ENCODE data around the gene XPR1.
"Not testable (repeated sequence)": the region's sequence is repeated elsewhere in the genome, so short reads cannot be mapped to it uniquely, and the experiment has no call there.

XPR1 gene

GRCh38 chr1:180644526-180645192, 12.8 kb downstream of the XPR1 start:
- DNase-seq: no peak

- DNase-seq: not testable (repeated sequence)
Measured at GRCh38 chr1:180645261-180645660, 13.4 kb downstream of the XPR1 start.

- no peak for DNase-seq
Measured at GRCh38 chr1:180646093-180646492, 14.3 kb downstream of the XPR1 start.

GRCh38 chr1:180646547-180646946, 14.7 kb downstream of the XPR1 start:
- DNase-seq: no peak

- DNase-seq: no peak
Measured at GRCh38 chr1:180652792-180653191, 21.0 kb downstream of the XPR1 start.

- no peak for DNase-seq
Measured at GRCh38 chr1:180662709-180663108, 30.9 kb downstream of the XPR1 start.

- no peak for DNase-seq
Measured at GRCh38 chr1:180670681-180671080, 38.9 kb downstream of the XPR1 start.

- no peak for DNase-seq
Measured at GRCh38 chr1:180672105-180672504, 40.3 kb downstream of the XPR1 start.

- DNase-seq: no peak
Measured at GRCh38 chr1:180672505-180672904, 40.7 kb downstream of the XPR1 start.

- no peak for DNase-seq
Measured at GRCh38 chr1:180674603-180675530, 43.0 kb downstream of the XPR1 start.

- DNase-seq: no peak
Measured at GRCh38 chr1:180675586-180675985, 43.8 kb downstream of the XPR1 start.

- no peak for DNase-seq
Measured at GRCh38 chr1:180680558-180681144, 48.8 kb downstream of the XPR1 start.

GRCh38 chr1:180683117-180683516, 51.3 kb downstream of the XPR1 start:
- DNase-seq: not testable (repeated sequence)

- DNase-seq: no peak
Measured at GRCh38 chr1:180691322-180691913, 59.6 kb downstream of the XPR1 start.

GRCh38 chr1:180693564-180694244, 61.9 kb downstream of the XPR1 start:
- DNase-seq: no peak

GRCh38 chr1:180695282-180695681, 63.5 kb downstream of the XPR1 start:
- DNase-seq: no peak

- DNase-seq: no peak
Measured at GRCh38 chr1:180696361-180696760, 64.5 kb downstream of the XPR1 start.

- DNase-seq: no peak
Measured at GRCh38 chr1:180698580-180698979, 66.8 kb downstream of the XPR1 start.

- not testable (repeated sequence) for DNase-seq
Measured at GRCh38 chr1:180702376-180702775, 70.6 kb downstream of the XPR1 start.

GRCh38 chr1:180710746-180711145, 78.9 kb downstream of the XPR1 start:
- not testable (repeated sequence) for DNase-seq

GRCh38 chr1:180711260-180711659, 79.4 kb downstream of the XPR1 start:
- not testable (repeated sequence) for DNase-seq

GRCh38 chr1:180720753-180721152, 88.9 kb downstream of the XPR1 start:
- no peak for DNase-seq

- DNase-seq: no peak
Measured at GRCh38 chr1:180722586-180722985, 90.8 kb downstream of the XPR1 start.
